Heart left ventricle (tissue), 16 donors: Measurements from ENCODE around the gene PTBP3. TPM values are rescaled to one million over a fixed set of nuclear protein-coding genes. Genes with fewer than 3 reads are reported as not detected.

Source experiments
- ATAC-seq, 4 donors: fragments of 200-7000 bp; cut with Tn5 transposase; one replicate each; pipeline ENCODE4 v1.9.1; 2020 to 2022; ENCODE audit warnings: moderate library complexity in 4 of 4, mild to moderate bottlenecking in 3 of 4, moderate number of reproducible peaks in 1 of 4
- DNase-seq, 5 donors: peaks; one replicate each; pipeline ENCODE4 v3.0.0-alpha.2; 2020
- H3K27ac ChIP-seq, 12 donors: fragments of 200-600 bp; sonication (generic) in 4 of 12; one replicate each; pipeline versions ENCODE4 v1.5.0 to v1.8.0; 2016 to 2022; ENCODE audit warnings: mild to moderate bottlenecking in 2 of 12
- H3K27me3 ChIP-seq, 9 donors: fragments of 200-600 bp; sonication (generic) in 2 of 9; one replicate each; pipeline versions ENCODE4 v1.5.1 to v1.8.0; 2016 to 2022; ENCODE audit warnings: mild to moderate bottlenecking in 3 of 9
- H3K36me3 ChIP-seq, 9 donors: fragments of 200-600 bp; sonication (generic) in 2 of 9; one replicate each; pipeline versions ENCODE4 v1.5.0 to v1.8.0; 2018 to 2022; ENCODE audit warnings: mild to moderate bottlenecking in 2 of 9
- H3K4me1 ChIP-seq, 12 donors: fragments of 200-600 bp; sonication (generic) in 4 of 12; one replicate each; pipeline versions ENCODE4 v1.5.0 to v1.8.0; 2016 to 2022; ENCODE audit warnings: mild to moderate bottlenecking in 3 of 12
- H3K4me3 ChIP-seq, 12 donors: fragments of 200-600 bp; sonication (generic) in 4 of 12; one replicate each; pipeline versions ENCODE4 v1.5.0 to v1.8.0; 2017 to 2022; ENCODE audit warnings: mild to moderate bottlenecking in 9 of 12, moderate library complexity in 4 of 12
- H3K9me3 ChIP-seq, 12 donors: fragments of 200-600 bp; sonication (generic) in 4 of 12; one replicate each; pipeline versions ENCODE4 v1.5.0 to v1.8.0; 2016 to 2022; ENCODE audit warnings: mild to moderate bottlenecking in 1 of 12
- POLR2A ChIP-seq, 2 donors: fragments of 450-650 bp; IDR thresholded peaks; one replicate each; pipeline ENCODE4 v1.6.1; 2017; ENCODE audit warnings: antibody characterized with exemption in 2 of 2, mild to moderate bottlenecking in 2 of 2, moderate library complexity in 2 of 2
- WGBS, 4 donors: extraction: QIAGEN DNeasy Blood & Tissue Kit in 2 of 4; methylation state at CpG; one replicate each; pipeline versions ENCODE4 v1.1.5 to v1.1.7; 2013 to 2018; 5-methylcytosine and 5-hydroxymethylcytosine counted together
- intact Hi-C, 10 donors: fragments of 100-400 bp; cut with DNase I; formaldehyde crosslinking; loops; one replicate each; pipeline versions ENCODE4 v1.11.1 to v1.14.2; 2022
- polyA plus RNA-seq, 2 donors: library from polyadenylated mRNA; stranded (reverse); fragments of 200-250 nt; gene quantifications; one replicate each; pipeline ENCODE4 v1.2.3, GENCODE V29; 2013
- total RNA-seq, 9 donors: library from RNA; depleted of rRNA in 2 of 9; stranded (reverse); fragments of >200 nt in 2 of 9; fragmentation: NEBNext Ultra II Directional in 3 of 9; extraction: Animal tissue kit (Norgen Biotek cat#: 25700) in 3 of 9; gene quantifications; one replicate each; pipeline versions ENCODE4 v1.1.0 to v1.2.4, GENCODE V29; 2016 to 2023
- TF ChIP-seq, protein P1 (sequence below), 12 donors: fragments of 200-600 bp; sonication (generic) in 4 of 12; IDR thresholded peaks; one replicate each; pipeline versions ENCODE4 v1.5.0 to v1.8.0; 2018 to 2022; ENCODE audit warnings: antibody characterized with exemption in 12 of 12, mild to moderate bottlenecking in 5 of 12
- donor health status: ischemic (EF 13 %, LVEDD 7.1; RV severe dilation, severe dysfunction).
- donor health status: healthy with polysubstance abuse.
- donor health status: DM: no; HTN: yes; CAD: no.
- donor health status: DM: no; HTN: no; CAD: no.
- donor health status: ischemic (EF 25% LVEDD 6.9; RV normal size, moderate dysfunction).
- donor health status: ischemic (EF 25% LVEDD 5.7; RV mildly dilated, moderate dysfunction).
- donor health status: healthy.
- donor health status: DM: yes; HTN: yes; CAD: no.
- donor health status: ischemic (EF 35%, LVEDD 5.7; RV mildly dilated, moderate dysfunction).
- donor health status: nonischemic (EF 11% LVEDD 7.7; RV severe dilation, severe dysfunction).
- donor health status: DM: yes; HTN: yes; CAD: no.
- donor health status: PGD.
- donor health status: ischemic (EF 29% LVEDD 5.4; RV normal size, mild dysfunction).
- donor health status: nonischemic (EF 23%, LVEDD 6.1; RV moderate dilation, normal function).

The PTBP3 gene
- total and polyA plus RNA-seq, 11 donors, result 2.8 to 49.0 (median 13.7) TPM

DNA sequence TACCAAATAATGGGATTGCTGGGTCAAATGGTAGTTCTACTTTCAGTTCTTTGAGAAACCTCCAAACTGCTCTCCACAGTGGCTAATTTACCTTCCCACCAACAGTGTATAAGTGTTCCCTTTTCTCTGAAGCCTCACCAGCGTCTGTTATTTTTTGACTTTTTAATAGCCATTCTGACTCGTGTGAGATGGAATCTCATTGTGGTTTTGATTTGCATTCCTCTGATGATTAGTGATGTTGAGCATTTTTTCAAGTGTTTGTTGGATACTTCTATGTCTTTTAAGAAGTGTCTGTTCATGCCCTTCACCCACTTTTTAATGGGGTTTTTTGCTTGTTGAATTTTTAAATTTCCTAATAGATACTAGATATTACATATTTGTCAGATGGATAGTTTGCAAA lies 129.9 kb downstream of the PTBP3 start:
- H3K9me3 ChIP-seq, result peaks cover 0 to 36% (median 9%) of the 10 kb centered on the region in 12 donors
- no peaks in the 10 kb centered on the region for H3K4me1 ChIP-seq
- H3K27me3 ChIP-seq, result no peaks in the 10 kb centered on the region
- H3K27ac ChIP-seq, result no peak overlapping the region
- intact Hi-C loops, result loop anchor here in 1 of 10 donors (10.0 kb wide), 1 partner anchor 59 kb away; no protein-coding TSS in a partner anchor
- ATAC-seq, result no peak
- H3K4me3 ChIP-seq, result no peak overlapping the region
- 85 to 89% (median 88%) methylated on average over 2 of the region's 2 CpGs for WGBS, 4 donors
- H3K36me3 ChIP-seq, result peaks cover 0 to 29% (median 9%) of the 10 kb centered on the region in 9 donors
- DNase-seq, result no peak
- no peak for TF ChIP-seq POLR2A (IDR thresholded peaks at IDR 0.05)
- TF ChIP-seq, protein P1, sequence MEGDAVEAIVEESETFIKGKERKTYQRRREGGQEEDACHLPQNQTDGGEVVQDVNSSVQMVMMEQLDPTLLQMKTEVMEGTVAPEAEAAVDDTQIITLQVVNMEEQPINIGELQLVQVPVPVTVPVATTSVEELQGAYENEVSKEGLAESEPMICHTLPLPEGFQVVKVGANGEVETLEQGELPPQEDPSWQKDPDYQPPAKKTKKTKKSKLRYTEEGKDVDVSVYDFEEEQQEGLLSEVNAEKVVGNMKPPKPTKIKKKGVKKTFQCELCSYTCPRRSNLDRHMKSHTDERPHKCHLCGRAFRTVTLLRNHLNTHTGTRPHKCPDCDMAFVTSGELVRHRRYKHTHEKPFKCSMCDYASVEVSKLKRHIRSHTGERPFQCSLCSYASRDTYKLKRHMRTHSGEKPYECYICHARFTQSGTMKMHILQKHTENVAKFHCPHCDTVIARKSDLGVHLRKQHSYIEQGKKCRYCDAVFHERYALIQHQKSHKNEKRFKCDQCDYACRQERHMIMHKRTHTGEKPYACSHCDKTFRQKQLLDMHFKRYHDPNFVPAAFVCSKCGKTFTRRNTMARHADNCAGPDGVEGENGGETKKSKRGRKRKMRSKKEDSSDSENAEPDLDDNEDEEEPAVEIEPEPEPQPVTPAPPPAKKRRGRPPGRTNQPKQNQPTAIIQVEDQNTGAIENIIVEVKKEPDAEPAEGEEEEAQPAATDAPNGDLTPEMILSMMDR (IDR thresholded peaks at IDR 0.05), result no peak

DNA sequence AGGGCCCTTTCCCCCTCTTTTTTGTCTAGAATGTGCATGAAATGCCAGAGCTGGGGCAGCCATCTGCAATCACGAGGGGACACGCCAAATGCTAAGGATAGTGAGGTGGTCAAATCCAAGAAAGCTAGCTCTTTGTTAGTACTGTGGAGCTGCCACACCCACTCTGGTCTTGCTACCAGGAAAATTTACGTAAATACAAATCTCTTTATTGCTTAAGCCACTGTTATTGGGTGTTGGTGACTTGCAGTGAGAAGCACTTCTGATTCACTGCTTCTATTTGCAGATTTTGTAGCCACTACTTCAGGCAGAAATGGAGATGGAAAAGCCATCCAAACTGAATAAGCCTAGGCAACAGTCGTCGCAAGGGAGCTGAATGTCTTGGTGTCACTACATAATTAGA lies 132.7 kb downstream of the PTBP3 start:
- Histone ChIP-seq H3K4me1 (no peaks in the 10 kb centered on the region), H3K9me3 (peaks cover 0 to 16% (median 0%) of the 10 kb centered on the region in 12 donors), H3K27me3 (no peaks in the 10 kb centered on the region), H3K36me3 (peaks cover 0 to 7% (median 0%) of the 10 kb centered on the region in 9 donors), H3K4me3 (no peak overlapping the region), H3K27ac (no peak overlapping the region)
- WGBS, 4 donors, result 94 to 96% (median 95%) methylated on average over 5 of the region's 5 CpGs
- ATAC-seq, result no peak
- intact Hi-C loops, result loop anchor here in 1 of 10 donors (10.0 kb wide), 1 partner anchor 56 kb away; no protein-coding TSS in a partner anchor
- DNase-seq, result no peak
- TF ChIP-seq POLR2A (IDR thresholded peaks at IDR 0.05), result no peak
- TF ChIP-seq, protein P1 (IDR thresholded peaks at IDR 0.05), result no peak

DNA sequence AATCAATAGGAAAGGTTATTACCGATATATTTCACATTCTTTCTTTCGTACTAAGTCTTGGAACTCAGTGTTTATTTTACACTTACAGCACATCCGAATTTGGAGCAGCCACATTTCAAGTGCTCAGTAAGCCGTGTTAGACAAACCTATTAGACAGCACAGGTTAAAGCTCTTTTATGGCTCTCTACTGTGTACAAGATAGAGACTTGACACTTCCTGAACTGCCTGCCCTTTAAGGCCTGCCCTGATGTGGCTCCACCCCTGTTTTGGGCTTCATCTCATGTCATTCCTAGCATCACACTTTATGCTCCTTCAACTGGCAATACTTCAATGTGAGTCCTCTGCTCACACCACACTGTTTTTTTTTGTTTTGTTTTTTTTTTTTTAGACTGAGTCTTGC lies 134.8 kb downstream of the PTBP3 start:
- DNase-seq (no peak), ATAC-seq (no peak)
- TF ChIP-seq, protein P1 (IDR thresholded peaks at IDR 0.05), result no peak
- no peak for TF ChIP-seq POLR2A (IDR thresholded peaks at IDR 0.05)
- intact Hi-C loops, result no loop called here
- WGBS, 4 donors, result 69 to 87% (median 85%) methylated on average over 4 of the region's 4 CpGs
- Histone ChIP-seq H3K4me3 (no peak overlapping the region), H3K36me3 (no peaks in the 10 kb centered on the region), H3K4me1 (peaks cover 0 to 18% (median 5%) of the 10 kb centered on the region in 12 donors), H3K27ac (no peak overlapping the region), H3K9me3 (peaks cover 0 to 6% (median 0%) of the 10 kb centered on the region in 12 donors), H3K27me3 (no peaks in the 10 kb centered on the region)

DNA sequence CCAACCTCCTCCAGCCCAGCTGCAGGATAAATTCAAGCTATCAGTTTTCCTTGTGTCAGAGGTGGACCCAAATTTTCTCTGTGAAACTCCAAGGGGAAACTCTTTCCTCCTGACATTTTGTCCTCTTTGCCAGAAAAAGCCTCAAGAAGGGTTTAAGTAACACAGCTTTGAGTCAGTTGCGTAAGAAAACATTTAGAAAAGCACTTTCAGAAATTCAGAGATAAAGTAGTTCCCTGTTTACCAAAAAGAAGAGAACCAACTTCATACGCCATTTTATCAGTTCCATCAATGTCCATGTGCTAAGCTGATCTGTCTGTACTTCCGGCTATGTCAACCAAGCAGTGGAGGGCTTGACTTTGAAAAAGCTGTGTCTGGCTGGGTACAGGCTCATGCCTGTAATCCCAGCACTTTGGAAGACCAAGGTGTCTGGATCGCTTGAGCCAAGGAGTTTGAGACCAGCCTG lies 138.4 kb downstream of the PTBP3 start:
- Histone ChIP-seq H3K36me3 (no peaks in the 10 kb centered on the region), H3K27me3 (no peaks in the 10 kb centered on the region), H3K9me3 (no peaks in the 10 kb centered on the region), H3K4me1 (peaks cover 0 to 21% (median 5%) of the 10 kb centered on the region in 12 donors), H3K27ac (peak overlapping the region; percentile 26 to 85 (median 72)), H3K4me3 (no peak overlapping the region)
- intact Hi-C loops, result no loop called here
- DNase-seq (peak in 1 of 5 donors; percentile 23), ATAC-seq (peak; percentile 49 to 60 (median 56))
- 69 to 84% (median 75%) methylated on average over 4 of the region's 4 CpGs for WGBS, 4 donors
- TF ChIP-seq POLR2A (IDR thresholded peaks at IDR 0.05), result no peak
- TF ChIP-seq, protein P1 (IDR thresholded peaks at IDR 0.05), result no peak
